K562 (cell line): ENCODE data around the gene TMEM205. TPM values are rescaled to one million over a fixed set of nuclear protein-coding genes. Genes with fewer than 3 reads are reported as not detected.

ENCODE experiments used
- KDM4B ChIP-seq, 2 experiments: fragments of 450-650 bp in 1 of 2; sonication (generic) in 1 of 2; IDR thresholded peaks; 2 replicates each; pipeline ENCODE4 v1.6.1; 2016 to 2017; ENCODE audit warnings: borderline replicate concordance in 2 of 2, antibody characterized with exemption in 1 of 2, low read depth in 1 of 2, mild to moderate bottlenecking in 1 of 2
- POLR3A ChIP-seq: IDR thresholded peaks from 2 replicates; pipeline ENCODE4 v1.6.1; 2011; ENCODE audit warnings: borderline replicate concordance, mild to moderate bottlenecking, moderate library complexity; ENCODE audit not compliant: insufficient read length, insufficient read depth; ENCODE audit errors: extremely low read depth
- SMARCA5 ChIP-seq: fragments of 450-650 bp; IDR thresholded peaks from 2 replicates; pipeline ENCODE4 v1.6.1; 2016
- TAF1 ChIP-seq: IDR thresholded peaks from 2 replicates; pipeline ENCODE4 v1.6.1; 2011; ENCODE audit warnings: mild to moderate bottlenecking, low read length, moderate library complexity; ENCODE audit not compliant: insufficient read depth, control insufficient read depth, severe bottlenecking; ENCODE audit errors: extremely low read depth
- TOE1 ChIP-seq, 2 experiments: fragments of 450-650 bp in 1 of 2; sonication (generic) in 1 of 2; formaldehyde crosslinking in 1 of 2; IDR thresholded peaks; 2 replicates each; pipeline versions ENCODE4 v1.7.1 to v1.8.0; 2016 to 2022; ENCODE audit warnings: borderline replicate concordance in 2 of 2, mild to moderate bottlenecking in 2 of 2, antibody characterized with exemption in 1 of 2, inconsistent platforms in 1 of 2, low read depth in 1 of 2, missing genetic modification reagents in 1 of 2, moderate library complexity in 1 of 2
- ZFP30 ChIP-seq: fragments of 250-450 bp; sonication (Bioruptor Pico); IDR thresholded peaks from 2 replicates; pipeline ENCODE4 v1.8.0; 2022; ENCODE audit warnings: moderate library complexity, mild to moderate bottlenecking, inconsistent platforms, borderline replicate concordance
- polyA plus RNA-seq, 8 experiments: library from polyadenylated mRNA; depleted of rRNA in 4 of 8; stranded (reverse) in 5 of 8; unstranded in 3 of 8; fragments of >200 nt; fragmentation: Nextera tagmentation in 2 of 8; fragmentation: Illumina TruSeq in 1 of 8; extraction: Ambion mirVana in 2 of 8; extraction: Trizol in 1 of 8; gene quantifications; 2 replicates each; pipeline versions ENCODE4 v1.2.1 to v1.2.3, GENCODE V29; 2011 to 2014; ENCODE audit warnings: inconsistent platforms in 1 of 8, missing spikeins in 1 of 8
- total RNA-seq, 7 experiments: library from RNA; depleted of rRNA in 6 of 7; stranded (reverse); fragments of >200 nt in 6 of 7; fragmentation: Illumina TruSeq in 2 of 7; extraction: Trizol in 2 of 7; gene quantifications; 2 replicates each; pipeline versions ENCODE4 v1.2.1 to v1.2.3, GENCODE V29; 2011 to 2021; ENCODE audit warnings: low replicate concordance in 1 of 7
- TF ChIP-seq, protein P1 (sequence below): IDR thresholded peaks from 2 replicates; pipeline ENCODE4 v1.6.1; 2011; ENCODE audit not compliant: insufficient read length; ENCODE audit errors: extremely low read depth
- TF ChIP-seq, protein P2 (sequence below): sonication (generic); IDR thresholded peaks from 2 replicates; pipeline ENCODE4 v1.6.1; 2016
- TF ChIP-seq, protein P3 (sequence below): fragments of 450-650 bp; formaldehyde crosslinking; conservative IDR thresholded peaks from 2 replicates; pipeline ENCODE4 v1.4.0; 2022; ENCODE audit warnings: mild to moderate bottlenecking, missing genetic modification characterization

Gene TMEM205
- total and polyA plus RNA-seq, 9 of the 15 experiments (the other 6 are each of a cell fraction or from before 2014, with no cell fraction given): 21.3 to 81.5 (median 44.1) TPM

DNA sequence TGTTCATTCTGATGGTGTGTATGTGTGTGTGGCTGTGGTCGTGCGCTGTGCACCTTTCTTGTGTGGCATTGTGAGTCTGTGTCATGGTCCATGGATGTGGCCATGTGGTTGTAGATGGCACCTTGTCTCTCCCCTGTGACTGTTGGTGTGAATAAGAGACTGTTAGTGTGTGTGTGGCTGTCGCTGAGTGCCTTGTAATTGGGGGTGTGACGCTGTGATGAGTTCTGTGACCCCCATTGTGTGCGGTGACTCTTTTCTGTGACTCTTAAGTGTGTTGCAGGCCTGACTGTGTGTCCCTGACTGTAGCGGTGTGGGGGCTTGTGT is 10.0 kb upstream of the TMEM205 start (continued):
- TF ChIP-seq, protein P1, sequence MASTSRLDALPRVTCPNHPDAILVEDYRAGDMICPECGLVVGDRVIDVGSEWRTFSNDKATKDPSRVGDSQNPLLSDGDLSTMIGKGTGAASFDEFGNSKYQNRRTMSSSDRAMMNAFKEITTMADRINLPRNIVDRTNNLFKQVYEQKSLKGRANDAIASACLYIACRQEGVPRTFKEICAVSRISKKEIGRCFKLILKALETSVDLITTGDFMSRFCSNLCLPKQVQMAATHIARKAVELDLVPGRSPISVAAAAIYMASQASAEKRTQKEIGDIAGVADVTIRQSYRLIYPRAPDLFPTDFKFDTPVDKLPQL: no peak
- TF ChIP-seq KDM4B (IDR thresholded peaks at IDR 0.05; ENCODE audit: borderline replicate concordance in 2 of 2, low read depth in 1 of 2): no peak
- no peak for TF ChIP-seq POLR3A
- TF ChIP-seq, protein P2, sequence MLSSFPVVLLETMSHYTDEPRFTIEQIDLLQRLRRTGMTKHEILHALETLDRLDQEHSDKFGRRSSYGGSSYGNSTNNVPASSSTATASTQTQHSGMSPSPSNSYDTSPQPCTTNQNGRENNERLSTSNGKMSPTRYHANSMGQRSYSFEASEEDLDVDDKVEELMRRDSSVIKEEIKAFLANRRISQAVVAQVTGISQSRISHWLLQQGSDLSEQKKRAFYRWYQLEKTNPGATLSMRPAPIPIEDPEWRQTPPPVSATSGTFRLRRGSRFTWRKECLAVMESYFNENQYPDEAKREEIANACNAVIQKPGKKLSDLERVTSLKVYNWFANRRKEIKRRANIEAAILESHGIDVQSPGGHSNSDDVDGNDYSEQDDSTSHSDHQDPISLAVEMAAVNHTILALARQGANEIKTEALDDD: no peak
- TF ChIP-seq TAF1: no peak
- TF ChIP-seq SMARCA5: peak; percentile 35; the same call in 1 of the 2 replicates
- TF ChIP-seq ZFP30 (CRISPR knock-in tag): no peak
- peak; percentile 4; the same call in 1 of the 2 replicates for TF ChIP-seq TOE1 (IDR thresholded peaks at IDR 0.05; ENCODE audit: borderline replicate concordance)
- no peak for TF ChIP-seq TOE1 (CRISPR knock-in tag; IDR thresholded peaks at IDR 0.05; ENCODE audit: borderline replicate concordance, low read depth)
- TF ChIP-seq, protein P3, sequence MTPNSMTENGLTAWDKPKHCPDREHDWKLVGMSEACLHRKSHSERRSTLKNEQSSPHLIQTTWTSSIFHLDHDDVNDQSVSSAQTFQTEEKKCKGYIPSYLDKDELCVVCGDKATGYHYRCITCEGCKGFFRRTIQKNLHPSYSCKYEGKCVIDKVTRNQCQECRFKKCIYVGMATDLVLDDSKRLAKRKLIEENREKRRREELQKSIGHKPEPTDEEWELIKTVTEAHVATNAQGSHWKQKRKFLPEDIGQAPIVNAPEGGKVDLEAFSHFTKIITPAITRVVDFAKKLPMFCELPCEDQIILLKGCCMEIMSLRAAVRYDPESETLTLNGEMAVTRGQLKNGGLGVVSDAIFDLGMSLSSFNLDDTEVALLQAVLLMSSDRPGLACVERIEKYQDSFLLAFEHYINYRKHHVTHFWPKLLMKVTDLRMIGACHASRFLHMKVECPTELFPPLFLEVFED (CRISPR knock-in tag): no peak
